ENCODE data around the gene OR4F16.
"Not testable (repeated sequence)": the region's sequence is repeated elsewhere in the genome, so short reads cannot be mapped to it uniquely, and the experiment has no call there.

The OR4F16 gene

GRCh38 chr1:686554-686953 lies at the start of gene OR4F16:
OR4F16 (minus strand) TSS chr1:686654; CDS start chr1:686654, 0 bp downstream.
- H3K4me1 Mint-ChIP-seq, H3K27ac Mint-ChIP-seq, H3K4me3 Mint-ChIP-seq, H3K9me3 Mint-ChIP-seq, H3K27me3 Mint-ChIP-seq, H3K36me3 Mint-ChIP-seq, ATAC-seq: not testable (repeated sequence)

GRCh38 chr1:733649-734048 lies 47.2 kb upstream of the OR4F16 start:
- not testable (repeated sequence) for H3K27me3 Mint-ChIP-seq, ATAC-seq, H3K27ac Mint-ChIP-seq, H3K4me1 Mint-ChIP-seq, H3K36me3 Mint-ChIP-seq, H3K4me3 Mint-ChIP-seq, H3K9me3 Mint-ChIP-seq

- H3K27me3 Mint-ChIP-seq, H3K4me1 Mint-ChIP-seq, H3K4me3 Mint-ChIP-seq, H3K27ac Mint-ChIP-seq, H3K9me3 Mint-ChIP-seq, H3K36me3 Mint-ChIP-seq, ATAC-seq: not testable (repeated sequence)
Observed at GRCh38 chr1:727040-727439, 40.6 kb upstream of the OR4F16 start.

Measured in stimulated activated memory B cell treated with anti-CD40 and anti-IgM and Interleukin-4, amounts not matched to agents 10 μg/mL and 1 μg/mL and 100 μg/mL, for 72 hours (primary cell).